Testis (tissue), 3 donors: ENCODE results near the gene RNU4-1. TPM values are rescaled to one million over a fixed set of nuclear protein-coding genes. Genes with fewer than 3 reads are reported as not detected.
"Not testable (repeated sequence)": the region's sequence is repeated elsewhere in the genome, so short reads cannot be mapped to it uniquely, and the experiment has no call there.

Experiments
- DNase-seq: peaks from one replicate; pipeline ENCODE4 v3.0.0-alpha.2; 2019
- H3K27ac ChIP-seq, 2 donors: fragments of 200-600 bp; sonication (generic); one replicate each; pipeline ENCODE4 v1.5.1; 2019
- H3K27me3 ChIP-seq: fragments of 200-600 bp; sonication (generic); one replicate; pipeline ENCODE4 v1.5.1; 2019
- H3K36me3 ChIP-seq: fragments of 200-600 bp; sonication (generic); one replicate; pipeline ENCODE4 v1.5.1; 2017; ENCODE audit warnings: low read depth; ENCODE audit errors: missing control alignments
- H3K4me1 ChIP-seq: fragments of 200-600 bp; sonication (generic); one replicate; pipeline ENCODE4 v1.5.1; 2019
- H3K4me3 ChIP-seq, 2 donors: fragments of 200-600 bp; sonication (generic); one replicate each; pipeline ENCODE4 v1.5.1; 2017 to 2019
- H3K9me3 ChIP-seq: fragments of 200-600 bp; sonication (generic); one replicate; pipeline ENCODE4 v1.5.1; 2017
- CTCF ChIP-seq, 3 experiments: fragments of 450-650 bp in 2 of 3; fragments of 200-600 bp in 1 of 3; sonication (generic) in 1 of 3; IDR thresholded peaks; one replicate each; pipeline ENCODE4 v1.5.1; 2016 to 2019; ENCODE audit warnings: antibody characterized with exemption in 3 of 3, mild to moderate bottlenecking in 2 of 3, moderate library complexity in 1 of 3
- POLR2A ChIP-seq: fragments of 450-650 bp; IDR thresholded peaks from one replicate; pipeline ENCODE4 v1.6.1; 2017; ENCODE audit warnings: antibody characterized with exemption, mild to moderate bottlenecking, moderate library complexity
- WGBS, 2 donors: methylation state at CpG; one replicate each; pipeline ENCODE4 v1.1.5; 2018; 5-methylcytosine and 5-hydroxymethylcytosine counted together
- intact Hi-C: fragments of 100-400 bp; cut with DNase I; formaldehyde crosslinking; loops from one replicate; pipeline ENCODE4 v1.15.1; 2023; ENCODE audit warnings: low total_unique reads
- polyA plus RNA-seq: library from polyadenylated mRNA; stranded (reverse); fragments of 350-450 nt; fragmentation: Illumina TruSeq; extraction: RNeasy Lipid Tissue Mini Kit (QIAGEN cat#74804); gene quantifications from one replicate; pipeline ENCODE4 v1.2.3, GENCODE V29; 2014; ENCODE audit warnings: low read depth, low replicate concordance; ENCODE audit not compliant: insufficient read depth
- small RNA-seq, 2 donors: library from RNA; depleted of rRNA; stranded (forward); fragments of <200 nt; gene quantifications; one replicate each; pipeline ENCODE3, GENCODE V24; 2016
- total RNA-seq, 2 donors: library from RNA; depleted of rRNA; stranded (reverse); fragments of >200 nt; gene quantifications; one replicate each; pipeline ENCODE4 v1.2.3, GENCODE V29; 2016

The RNU4-1 gene
- total and polyA plus RNA-seq, 3 donors from 2014 or later: under 0.01 TPM; not detected in 1

- H3K27ac ChIP-seq: peak overlapping the region in 1 of 2 donors; percentile 48
- H3K27me3 ChIP-seq: no peaks in the 10 kb centered on the region
- WGBS, 2 donors: 25 to 38% methylated on average over 6 of the region's 6 CpGs
- no peaks in the 10 kb centered on the region for H3K9me3 ChIP-seq
- H3K36me3 ChIP-seq: no peaks in the 10 kb centered on the region
- intact Hi-C loops: no loop called here
- TF ChIP-seq POLR2A (no peak), CTCF (IDR thresholded peaks at IDR 0.05) (no peak)
- peaks cover 35% of the 10 kb centered on the region for H3K4me1 ChIP-seq
- H3K4me3 ChIP-seq: no peak overlapping the region
- no peak for DNase-seq
These were observed 45.4 kb downstream of the RNU4-1 start for GRCh38 chr12:120247621-120248030.

GRCh38 chr12:120247183-120247582, 45.9 kb downstream of the RNU4-1 start:
- Histone ChIP-seq H3K4me1 (peaks cover 40% of the 10 kb centered on the region), H3K36me3 (no peaks in the 10 kb centered on the region), H3K9me3 (no peaks in the 10 kb centered on the region), H3K4me3 (no peak overlapping the region), H3K27me3 (no peaks in the 10 kb centered on the region), H3K27ac (peak overlapping the region; percentile 7 to 48)
- 66 to 85% methylated on average over 2 to 3 of the region's 3 CpGs for WGBS, 2 donors
- intact Hi-C loops: no loop called here
- no peak for DNase-seq
- no peak for TF ChIP-seq CTCF (IDR thresholded peaks at IDR 0.05)
- TF ChIP-seq POLR2A: no peak

- H3K36me3 ChIP-seq, H3K9me3 ChIP-seq, H3K27me3 ChIP-seq, DNase-seq, H3K4me3 ChIP-seq, intact Hi-C loops: not testable (repeated sequence)
- WGBS, 2 donors: 82 to 88% methylated on average over 5 of the region's 5 CpGs
- Histone ChIP-seq H3K27ac (peak overlapping the region; percentile 7 to 69), H3K4me1 (peaks cover 45% of the 10 kb centered on the region)
These were observed 46.3 kb downstream of the RNU4-1 start for GRCh38 chr12:120246705-120247104.

Small RNA genes lying within 50 kb of the gene (small RNA-seq; reads per million reads assigned to genes)
- 1,331 to 1,504 reads per million in 2 donors for gene RNU4-1
- gene RNU4-2: 578 to 593 reads per million in 2 donors
- gene RNU6-1088P: 0 reads per million in 2 donors

Other genes with a start within 250 kb of the RNU4-1 start
- 10 to 100 TPM; 21.1 to 27.4 TPM for gene RAB35, start 176.5 kb downstream of the RNU4-1 start, total RNA-seq
- gene RAB35, start 176.5 kb downstream of the RNU4-1 start, polyA plus RNA-seq: 24.4 TPM
- gene GCN1, start 98.5 kb downstream of the RNU4-1 start, total RNA-seq: 100 to 1,000 TPM; 104 to 164 TPM
- gene GCN1, start 98.5 kb downstream of the RNU4-1 start, polyA plus RNA-seq: 66.3 TPM
- gene RPLP0, start 92.1 kb downstream of the RNU4-1 start, total RNA-seq: 1,000 to 10,000 TPM in 1 of 2 donors, 100 to 1,000 TPM in 1; 733 to 1,607 TPM
- gene RPLP0, start 92.1 kb downstream of the RNU4-1 start, polyA plus RNA-seq: 1,137 TPM
- gene PXN, start 27.5 kb downstream of the RNU4-1 start, total RNA-seq: 10 to 100 TPM; 81.8 to 84.9 TPM
- gene PXN, start 27.5 kb downstream of the RNU4-1 start, polyA plus RNA-seq: 89.6 TPM
- gene RNU4-2, start 1.3 kb downstream of the RNU4-1 start, total RNA-seq: under 1 TPM; under 0.01 TPM
- gene RNU4-2, start 1.3 kb downstream of the RNU4-1 start, polyA plus RNA-seq: not detected
- 1 to 10 TPM; 3.3 to 5.0 TPM for gene SIRT4, start 9.1 kb upstream of the RNU4-1 start, total RNA-seq
- gene SIRT4, start 9.1 kb upstream of the RNU4-1 start, polyA plus RNA-seq: 10.0 TPM
- under 1 TPM in 1 of 2 donors, not detected in 1; 0.94 TPM for gene PLA2G1B, start 34.5 kb upstream of the RNU4-1 start, total RNA-seq
- 3.6 TPM for gene PLA2G1B, start 34.5 kb upstream of the RNU4-1 start, polyA plus RNA-seq
- gene MSI1, start 75.9 kb upstream of the RNU4-1 start, total RNA-seq: 10 to 100 TPM in 1 of 2 donors, 1 to 10 TPM in 1; 7.4 to 14.8 TPM
- gene MSI1, start 75.9 kb upstream of the RNU4-1 start, polyA plus RNA-seq: 25.1 TPM
- 100 to 1,000 TPM; 549 to 563 TPM for gene COX6A1, start 144.9 kb upstream of the RNU4-1 start, total RNA-seq
- 485 TPM for gene COX6A1, start 144.9 kb upstream of the RNU4-1 start, polyA plus RNA-seq
- gene TRIAP1, start 153.1 kb upstream of the RNU4-1 start, total RNA-seq: 10 to 100 TPM; 13.9 to 15.7 TPM
- gene TRIAP1, start 153.1 kb upstream of the RNU4-1 start, polyA plus RNA-seq: 20.0 TPM
- gene GATC, start 153.2 kb upstream of the RNU4-1 start, total RNA-seq: 10 to 100 TPM; 17.5 to 20.9 TPM
- gene GATC, start 153.2 kb upstream of the RNU4-1 start, polyA plus RNA-seq: 10.8 TPM
- 100 to 1,000 TPM; 199 to 238 TPM for gene SRSF9, start 176.5 kb upstream of the RNU4-1 start, total RNA-seq
- gene SRSF9, start 176.5 kb upstream of the RNU4-1 start, polyA plus RNA-seq: 202 TPM
- gene DYNLL1, start 202.9 kb upstream of the RNU4-1 start, total RNA-seq: 100 to 1,000 TPM; 404 to 461 TPM
- gene DYNLL1, start 202.9 kb upstream of the RNU4-1 start, polyA plus RNA-seq: 725 TPM
- 10 to 100 TPM; 31.3 to 37.4 TPM for gene COQ5, start 235.9 kb upstream of the RNU4-1 start, total RNA-seq
- 51.0 TPM for gene COQ5, start 235.9 kb upstream of the RNU4-1 start, polyA plus RNA-seq
- 100 to 1,000 TPM; 307 to 370 TPM for gene RNF10, start 241.1 kb upstream of the RNU4-1 start, total RNA-seq
- gene RNF10, start 241.1 kb upstream of the RNU4-1 start, polyA plus RNA-seq: 340 TPM